Measurements from ENCODE around the gene GRIK1.

GRIK1 gene

DNA sequence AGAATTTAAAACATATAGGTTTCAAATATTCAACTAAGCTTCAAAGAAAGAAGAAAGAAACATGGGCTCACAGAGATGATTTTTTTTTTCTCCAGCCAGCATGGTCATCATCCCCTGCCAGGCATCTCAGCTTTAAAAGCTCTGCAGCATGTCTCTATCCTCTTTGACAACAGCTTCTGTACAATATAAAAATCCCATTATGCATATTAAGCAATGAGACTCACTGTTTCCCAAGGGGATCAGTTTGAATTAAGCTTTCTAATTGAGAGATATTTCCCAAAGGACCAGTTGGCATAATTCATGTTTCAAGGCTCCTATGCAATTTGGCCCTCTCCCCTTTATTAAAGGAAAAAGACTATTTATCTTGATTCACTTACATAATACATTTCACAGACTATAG is 220.3 kb downstream of the GRIK1 start:
- H3K36me3 ChIP-seq (ENCODE audit: low read depth): no peaks in the 10 kb centered on the region

DNA sequence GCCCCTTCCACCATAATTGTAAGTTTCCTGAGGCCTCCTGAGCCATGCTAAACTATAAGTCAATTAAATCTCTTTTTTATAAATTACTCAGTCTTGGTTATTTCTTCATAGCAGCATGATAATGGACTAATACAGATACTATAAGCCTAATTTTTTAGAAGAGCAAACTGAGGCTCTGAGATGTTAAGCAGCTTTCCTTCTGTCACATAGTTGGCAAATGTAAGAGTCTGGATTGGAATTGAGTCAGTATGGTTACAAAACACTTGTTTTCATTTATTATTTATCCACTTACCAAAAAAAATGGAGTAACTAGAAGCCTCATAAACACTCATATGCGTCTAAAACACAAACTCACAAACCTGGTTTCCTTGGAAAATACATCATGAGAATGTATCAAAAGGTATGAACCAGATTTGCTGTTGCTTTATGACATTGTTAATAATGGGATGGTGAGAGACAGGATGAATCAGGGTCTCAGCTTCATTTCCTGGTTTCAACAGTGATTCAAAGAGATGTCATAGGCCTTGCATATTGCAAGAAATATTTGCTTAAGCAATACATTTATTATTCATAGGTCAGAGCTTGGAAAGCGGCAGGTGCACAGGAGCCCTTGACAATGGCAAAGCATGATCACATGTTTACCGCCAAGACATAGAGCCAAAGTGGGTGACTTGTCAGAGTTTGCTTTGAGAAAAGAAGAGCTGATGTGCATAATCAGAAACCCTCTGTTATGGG is 221.5 kb downstream of the GRIK1 start:
- Histone ChIP-seq H3K27me3 (ENCODE audit: insufficient read depth, poor library complexity, severe bottlenecking) (no peaks in the 10 kb centered on the region), H3K9me3 (ENCODE audit: severe bottlenecking) (no peaks in the 10 kb centered on the region), H3K4me3 (ENCODE audit: severe bottlenecking) (no peak overlapping the region), H3K27ac (ENCODE audit: poor library complexity, severe bottlenecking) (no peak overlapping the region), H3K4me1 (ENCODE audit: insufficient read depth, poor library complexity, severe bottlenecking) (peaks cover 3% of the 10 kb centered on the region), H3K36me3 (ENCODE audit: low read depth) (no peaks in the 10 kb centered on the region)
- ATAC-seq (ENCODE audit: low read depth): peak; percentile 93
- TF ChIP-seq CTCF (IDR thresholded peaks at IDR 0.05; ENCODE audit: poor library complexity, severe bottlenecking): no peak
- no peak for DNase-seq (ENCODE audit: low spot score)

More for the DNA sequence above, 220.3 kb downstream of the GRIK1 start:
- DNase-seq (ENCODE audit: low spot score) (no peak), ATAC-seq (ENCODE audit: low read depth) (no peak)
- TF ChIP-seq CTCF (IDR thresholded peaks at IDR 0.05; ENCODE audit: poor library complexity, severe bottlenecking): no peak
- Histone ChIP-seq H3K9me3 (ENCODE audit: severe bottlenecking) (no peaks in the 10 kb centered on the region), H3K4me3 (ENCODE audit: severe bottlenecking) (no peak overlapping the region), H3K27ac (ENCODE audit: poor library complexity, severe bottlenecking) (no peak overlapping the region), H3K4me1 (ENCODE audit: insufficient read depth, poor library complexity, severe bottlenecking) (peaks cover 3% of the 10 kb centered on the region), H3K27me3 (ENCODE audit: insufficient read depth, poor library complexity, severe bottlenecking) (no peaks in the 10 kb centered on the region)

GRCh38 chr21:29717659-29718058 is 222.1 kb downstream of the GRIK1 start:
- no peaks in the 10 kb centered on the region for H3K27me3 ChIP-seq (ENCODE audit: insufficient read depth, poor library complexity, severe bottlenecking)
- DNase-seq (ENCODE audit: low spot score) (no peak), ATAC-seq (ENCODE audit: low read depth) (no peak)
- H3K4me3 ChIP-seq (ENCODE audit: severe bottlenecking): no peak overlapping the region
- no peak overlapping the region for H3K27ac ChIP-seq (ENCODE audit: poor library complexity, severe bottlenecking)
- no peak for TF ChIP-seq CTCF (IDR thresholded peaks at IDR 0.05; ENCODE audit: poor library complexity, severe bottlenecking)
- peaks cover 3% of the 10 kb centered on the region for H3K4me1 ChIP-seq (ENCODE audit: insufficient read depth, poor library complexity, severe bottlenecking)
- no peaks in the 10 kb centered on the region for H3K9me3 ChIP-seq (ENCODE audit: severe bottlenecking)
- no peaks in the 10 kb centered on the region for H3K36me3 ChIP-seq (ENCODE audit: low read depth)

- H3K27me3 ChIP-seq (ENCODE audit: insufficient read depth, poor library complexity, severe bottlenecking): no peaks in the 10 kb centered on the region
- DNase-seq (ENCODE audit: low spot score) (no peak), ATAC-seq (ENCODE audit: low read depth) (no peak)
- no peak overlapping the region for H3K27ac ChIP-seq (ENCODE audit: poor library complexity, severe bottlenecking)
- no peak for TF ChIP-seq CTCF (IDR thresholded peaks at IDR 0.05; ENCODE audit: poor library complexity, severe bottlenecking)
- H3K4me3 ChIP-seq (ENCODE audit: severe bottlenecking): no peak overlapping the region
- no peaks in the 10 kb centered on the region for H3K9me3 ChIP-seq (ENCODE audit: severe bottlenecking)
- no peaks in the 10 kb centered on the region for H3K36me3 ChIP-seq (ENCODE audit: low read depth)
- H3K4me1 ChIP-seq (ENCODE audit: insufficient read depth, poor library complexity, severe bottlenecking): peaks cover 3% of the 10 kb centered on the region
These were observed 223.0 kb downstream of the GRIK1 start for GRCh38 chr21:29716753-29717152.

DNA sequence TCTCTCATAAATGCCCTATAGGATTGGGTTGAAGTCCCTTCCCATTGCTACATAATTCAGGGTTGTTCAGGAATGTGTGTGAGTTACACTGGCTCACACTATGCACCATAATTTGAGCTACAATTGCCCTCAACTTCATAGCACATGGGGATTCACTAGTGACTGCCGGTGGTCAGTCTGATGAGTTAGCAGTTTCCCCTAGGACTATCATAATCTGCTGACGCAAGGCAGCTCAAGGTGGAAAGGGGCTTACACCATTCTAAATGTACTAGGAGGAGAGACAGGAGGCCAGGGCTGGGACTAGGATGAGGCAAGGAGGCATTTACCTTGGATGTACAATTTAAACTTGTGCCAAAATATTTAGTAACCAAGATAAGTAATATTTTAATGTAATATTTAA is 224.7 kb downstream of the GRIK1 start:
- Histone ChIP-seq H3K36me3 (ENCODE audit: low read depth) (no peaks in the 10 kb centered on the region), H3K27ac (ENCODE audit: poor library complexity, severe bottlenecking) (no peak overlapping the region), H3K27me3 (ENCODE audit: insufficient read depth, poor library complexity, severe bottlenecking) (no peaks in the 10 kb centered on the region), H3K9me3 (ENCODE audit: severe bottlenecking) (no peaks in the 10 kb centered on the region), H3K4me3 (ENCODE audit: severe bottlenecking) (no peak overlapping the region), H3K4me1 (ENCODE audit: insufficient read depth, poor library complexity, severe bottlenecking) (peaks cover 3% of the 10 kb centered on the region)
- TF ChIP-seq CTCF (IDR thresholded peaks at IDR 0.05; ENCODE audit: poor library complexity, severe bottlenecking): no peak
- ATAC-seq (ENCODE audit: low read depth) (no peak), DNase-seq (ENCODE audit: low spot score) (no peak)
